Ovary (tissue), 9 donors: ENCODE data around the gene MAGI1. TPM values are rescaled to one million over a fixed set of nuclear protein-coding genes. Genes with fewer than 3 reads are reported as not detected.

Experiments used
- DNase-seq, 5 donors: peaks; one replicate each; pipeline ENCODE4 v3.0.0-alpha.2; 2019 to 2020
- H3K27ac ChIP-seq, 2 donors: fragments of 200-600 bp; one replicate each; pipeline versions ENCODE4 v1.5.1 to v1.8.0; 2019 to 2022
- H3K27me3 ChIP-seq: fragments of 200-600 bp; one replicate; pipeline ENCODE4 v1.8.0; 2022
- H3K36me3 ChIP-seq: fragments of 200-600 bp; sonication (generic); one replicate; pipeline ENCODE4 v1.5.1; 2019
- H3K4me1 ChIP-seq: one replicate; pipeline ENCODE4 v1.8.1; 2013; ENCODE audit warnings: mild to moderate bottlenecking, moderate library complexity; ENCODE audit not compliant: insufficient read depth
- H3K4me3 ChIP-seq: fragments of 200-600 bp; sonication (generic); one replicate; pipeline ENCODE4 v1.5.1; 2017
- H3K9me3 ChIP-seq, 2 donors: fragments of 200-600 bp in 1 of 2; sonication (generic) in 1 of 2; one replicate each; pipeline versions ENCODE4 v1.5.1 to v1.8.1; 2013 to 2019; ENCODE audit warnings: mild to moderate bottlenecking in 1 of 2, moderate library complexity in 1 of 2
- CTCF ChIP-seq, 3 donors: fragments of 450-650 bp in 2 of 3; fragments of 200-600 bp in 1 of 3; IDR thresholded peaks; one replicate each; pipeline versions ENCODE4 v1.5.1 to v1.8.0; 2016 to 2022; ENCODE audit warnings: antibody characterized with exemption in 3 of 3, mild to moderate bottlenecking in 1 of 3
- EP300 ChIP-seq: sonication (generic); formaldehyde crosslinking; IDR thresholded peaks from one replicate; pipeline ENCODE4 v1.6.1; 2017; ENCODE audit warnings: antibody characterized with exemption
- POLR2A ChIP-seq: fragments of 450-650 bp; IDR thresholded peaks from one replicate; pipeline ENCODE4 v1.6.1; 2017; ENCODE audit warnings: antibody characterized with exemption, mild to moderate bottlenecking, moderate library complexity
- WGBS, 3 donors: extraction: QIAGEN DNeasy Blood & Tissue Kit in 1 of 3; methylation state at CpG; one replicate each; pipeline versions ENCODE4 v1.1.5 to v1.1.7; 2013 to 2017; 5-methylcytosine and 5-hydroxymethylcytosine counted together
- intact Hi-C, 4 donors: fragments of 100-400 bp; cut with DNase I; formaldehyde crosslinking; loops; one replicate each; pipeline versions ENCODE4 v1.11.0 to v1.15.1; 2022 to 2023
- polyA plus RNA-seq, 2 donors: library from polyadenylated mRNA; stranded (reverse); fragments of 200-250 nt in 1 of 2; fragments of 350-450 nt in 1 of 2; fragmentation: Illumina TruSeq in 1 of 2; extraction: RNeasy Lipid Tissue Mini Kit (QIAGEN cat#74804) in 1 of 2; gene quantifications; one replicate each; pipeline ENCODE4 v1.2.3, GENCODE V29; 2013 to 2014
- total RNA-seq, 7 donors: library from RNA; depleted of rRNA in 2 of 7; stranded (reverse); fragments of >200 nt in 2 of 7; fragmentation: NEBNext Ultra II Directional in 3 of 7; extraction: Animal tissue kit (Norgen Biotek cat#: 25700) in 3 of 7; gene quantifications; one replicate each; pipeline versions ENCODE4 v1.1.0 to v1.2.4, GENCODE V29; 2016 to 2023
- donor health status: DM: no; HTN: no; CAD: no; lungs with moderate emphysema.
- donor health status: DM: no; HTN: no; CAD: no.
- donor health status: Bipolar disorder and iron deficiency.
- donor health status: DM: yes; HTN: yes; CAD: no.
- donor health status: DM: no; HTN: no; CAD: no.
- donor health status: DM: yes; HTN: yes; CAD: no.

The MAGI1 gene
- total and polyA plus RNA-seq, 9 donors, result 5.5 to 35.7 (median 8.7) TPM

GRCh38 chr3:65846936-65847335 lies 191.8 kb downstream of the MAGI1 start:
- peaks cover 3% of the 10 kb centered on the region for H3K4me1 ChIP-seq
- no peak overlapping the region for H3K4me3 ChIP-seq
- intact Hi-C loops, result no loop called here
- H3K27ac ChIP-seq, result no peak overlapping the region
- no peaks in the 10 kb centered on the region for H3K36me3 ChIP-seq
- no peak for DNase-seq
- 14 to 23% (median 17%) methylated on average over 1 of the region's 1 CpG for WGBS, 3 donors
- no peaks in the 10 kb centered on the region for H3K27me3 ChIP-seq
- TF ChIP-seq EP300 (no peak), CTCF (IDR thresholded peaks at IDR 0.05) (no peak), POLR2A (no peak)
- no peaks in the 10 kb centered on the region for H3K9me3 ChIP-seq

- Histone ChIP-seq H3K36me3 (no peaks in the 10 kb centered on the region), H3K27ac (no peak overlapping the region), H3K4me1 (peaks cover 3% of the 10 kb centered on the region), H3K27me3 (no peaks in the 10 kb centered on the region), H3K9me3 (no peaks in the 10 kb centered on the region), H3K4me3 (no peak overlapping the region)
- intact Hi-C loops, result no loop called here
- WGBS, 3 donors, result 80 to 84% (median 83%) methylated on average over 2 of the region's 2 CpGs
- TF ChIP-seq EP300, result no peak
- TF ChIP-seq CTCF (IDR thresholded peaks at IDR 0.05), result no peak
- TF ChIP-seq POLR2A, result no peak
- no peak for DNase-seq
Observed at GRCh38 chr3:65844370-65844769, 194.3 kb downstream of the MAGI1 start.

GRCh38 chr3:65843732-65844131 lies 195.0 kb downstream of the MAGI1 start:
- no peaks in the 10 kb centered on the region for H3K36me3 ChIP-seq
- WGBS, 3 donors, result 91 to 100% (median 94%) methylated on average over 1 of the region's 1 CpG
- TF ChIP-seq EP300, result no peak
- no peak for TF ChIP-seq POLR2A
- no peak for TF ChIP-seq CTCF (IDR thresholded peaks at IDR 0.05)
- intact Hi-C loops, result no loop called here
- H3K27me3 ChIP-seq, result no peaks in the 10 kb centered on the region
- H3K9me3 ChIP-seq, result no peaks in the 10 kb centered on the region
- H3K4me1 ChIP-seq, result peaks cover 3% of the 10 kb centered on the region
- no peak for DNase-seq
- no peak overlapping the region for H3K4me3 ChIP-seq
- H3K27ac ChIP-seq, result no peak overlapping the region

- Histone ChIP-seq H3K9me3 (no peaks in the 10 kb centered on the region), H3K27ac (no peak overlapping the region), H3K4me3 (no peak overlapping the region), H3K27me3 (no peaks in the 10 kb centered on the region), H3K4me1 (no peaks in the 10 kb centered on the region), H3K36me3 (no peaks in the 10 kb centered on the region)
- WGBS, 3 donors, result 82 to 98% (median 85%) methylated on average over 4 of the region's 4 CpGs
- no peak for TF ChIP-seq CTCF (IDR thresholded peaks at IDR 0.05)
- TF ChIP-seq POLR2A, result no peak
- intact Hi-C loops, result no loop called here
- DNase-seq, result no peak
Observed at GRCh38 chr3:65837604-65838003, 201.1 kb downstream of the MAGI1 start.

GRCh38 chr3:65836047-65836446 lies 202.7 kb downstream of the MAGI1 start:
- H3K27ac ChIP-seq, result no peak overlapping the region
- H3K4me3 ChIP-seq, result no peak overlapping the region
- no peaks in the 10 kb centered on the region for H3K27me3 ChIP-seq
- H3K36me3 ChIP-seq, result no peaks in the 10 kb centered on the region
- H3K4me1 ChIP-seq, result no peaks in the 10 kb centered on the region
- H3K9me3 ChIP-seq, result no peaks in the 10 kb centered on the region
- 95 to 98% (median 97%) methylated on average over 1 of the region's 1 CpG for WGBS, 3 donors
- DNase-seq, result no peak
- intact Hi-C loops, result no loop called here
- TF ChIP-seq EP300 (no peak), CTCF (IDR thresholded peaks at IDR 0.05) (no peak), POLR2A (no peak)
